Inferior parietal cortex (tissue), 1 donor: ENCODE results near the gene COL4A2.

Source experiments
- DNase-seq: peaks from one replicate; pipeline ENCODE4 v3.0.0-alpha.2; 2016; ENCODE audit errors: extremely low spot score

COL4A2 gene

DNA sequence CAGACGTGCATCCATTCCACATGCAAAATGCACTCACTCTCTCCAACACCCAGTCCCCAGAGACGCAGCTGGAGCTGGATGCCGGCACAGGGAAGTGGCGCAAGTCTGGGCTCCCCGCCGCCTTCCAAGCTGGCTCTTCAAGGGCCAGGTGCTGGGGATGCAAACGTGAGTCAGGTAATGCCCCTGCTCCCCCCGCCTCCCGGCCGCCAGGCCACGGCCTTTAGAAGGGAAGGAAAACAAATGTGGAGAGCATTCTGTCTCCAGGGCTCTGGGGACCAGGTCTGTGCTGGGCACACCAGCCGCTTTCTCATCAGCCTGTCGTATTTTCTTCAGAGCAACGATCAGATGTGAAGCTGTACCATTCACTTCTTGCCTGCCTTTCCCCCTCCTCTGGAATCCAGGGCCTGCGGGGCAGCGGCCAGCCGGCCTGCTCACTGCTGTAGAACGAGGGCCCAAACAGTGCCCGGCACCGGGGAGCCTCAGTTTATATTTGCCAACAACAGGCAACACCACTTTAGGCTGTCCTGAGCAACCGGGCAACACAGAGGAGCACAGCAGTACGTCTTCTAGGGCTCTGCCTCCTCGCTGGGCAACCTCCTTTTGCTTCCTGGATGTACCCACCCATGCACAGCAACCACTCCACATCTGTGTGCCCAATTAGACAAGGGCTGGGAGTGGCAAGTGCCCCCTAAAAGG, 250.7 kb downstream of the COL4A2 start:
- DNase-seq: no peak

DNA sequence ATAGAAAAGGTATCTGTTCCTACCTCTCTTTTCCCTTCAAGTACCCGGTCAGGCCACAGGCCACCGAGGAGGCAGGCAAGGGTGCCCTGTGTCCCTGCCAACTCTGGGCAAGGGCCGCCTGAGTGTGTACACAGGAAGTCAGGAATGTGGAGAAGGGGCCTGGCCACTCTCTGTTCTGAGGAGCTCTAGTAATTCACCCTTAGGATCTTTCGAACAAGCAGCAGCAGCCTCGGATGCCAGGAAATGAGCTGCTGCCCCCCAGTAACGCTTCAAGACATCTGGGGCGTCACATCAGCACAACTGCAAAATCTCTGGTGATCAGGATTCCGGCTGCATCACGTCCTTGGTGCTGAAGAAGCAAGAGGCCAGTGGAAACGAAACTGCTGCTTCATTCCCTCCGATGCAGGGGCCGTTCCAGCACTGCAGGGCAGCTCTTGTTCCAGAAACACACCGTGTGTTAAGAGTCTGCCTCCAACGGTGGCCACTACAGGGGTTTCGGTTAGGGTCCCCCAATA, 252.4 kb downstream of the COL4A2 start:
- no peak for DNase-seq

- no peak for DNase-seq
Observed at GRCh38 chr13:110559986-110560385, 252.9 kb downstream of the COL4A2 start.

GRCh38 chr13:110560601-110561343, 253.7 kb downstream of the COL4A2 start:
- DNase-seq: no peak

DNA sequence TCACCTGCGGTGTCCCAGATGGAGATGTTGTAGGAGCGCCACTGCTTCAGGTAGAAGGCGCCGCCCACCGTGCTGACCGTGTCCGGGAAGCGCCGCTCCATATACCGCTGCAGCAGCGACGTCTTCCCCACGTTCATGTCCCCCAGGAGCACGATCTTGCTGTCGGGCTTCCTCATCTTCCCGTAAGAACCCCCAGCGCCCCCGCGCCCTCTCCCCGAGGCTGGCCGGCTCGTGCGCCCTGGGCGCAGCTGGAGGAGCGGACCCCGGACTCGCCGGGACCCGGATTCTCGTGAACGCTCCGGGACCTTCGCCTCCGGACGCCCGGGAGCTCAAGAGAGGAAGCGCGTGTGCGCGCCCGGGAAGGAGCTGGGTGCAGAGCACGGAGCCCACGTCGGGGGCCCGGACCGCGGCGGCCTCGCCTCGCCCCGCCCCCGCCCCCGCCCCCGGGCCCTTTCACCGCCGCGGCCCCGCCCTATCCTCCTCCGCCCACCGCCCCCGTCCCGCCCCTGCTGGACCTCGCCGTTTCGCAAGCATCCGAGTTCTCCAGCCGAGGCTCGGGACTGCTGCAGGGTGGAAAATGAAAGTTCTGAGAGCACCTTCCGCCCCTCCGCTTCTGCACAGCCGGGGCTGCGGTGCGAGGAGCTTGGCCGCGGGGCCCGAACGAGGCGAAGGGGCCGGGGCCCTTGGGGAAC, 254.4 kb downstream of the COL4A2 start, which contains the start of gene RAB20:
TSS of gene RAB20 (minus strand) at position 379 of the 692 bp plus-strand sequence. CDS start at position 176, 203 bp downstream.
- no peak for DNase-seq

GRCh38 chr13:110562036-110562597, 255.0 kb downstream of the COL4A2 start:
- no peak for DNase-seq
